ENCODE data around the gene ULK3. TPM values are rescaled to one million over a fixed set of nuclear protein-coding genes. Genes with fewer than 3 reads are reported as not detected.

ULK3 gene
- total and polyA plus RNA-seq, 2 of the 4 experiments (the other 2 are of a cell fraction): 11.8 to 22.7 TPM

DNA sequence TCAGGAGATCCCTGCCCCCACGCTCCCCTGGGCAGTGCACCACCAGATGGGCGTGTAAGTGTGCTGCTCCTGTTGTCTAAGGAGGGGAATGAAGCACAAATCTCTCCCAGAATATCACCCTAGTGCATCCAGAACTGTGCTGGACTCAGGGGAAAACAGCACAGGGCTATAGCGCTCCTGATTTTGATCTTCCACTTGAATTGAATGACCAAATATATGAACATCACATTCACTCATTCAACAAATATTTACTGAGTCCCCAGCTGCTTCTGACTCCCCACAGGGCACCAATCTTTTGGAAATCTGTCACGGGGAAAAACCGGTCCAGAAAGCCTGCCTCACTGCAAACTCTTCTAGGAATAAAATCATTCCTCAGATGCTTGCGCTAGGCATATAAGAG lies 14.1 kb downstream of the ULK3 start:
- POLR2A ChIA-PET (ENCODE audit: unreplicated experiment): interaction anchor here (0.6 kb wide), 1 partner anchor 153 kb away, joined by 13 read pairs; no protein-coding TSS in a partner anchor
- 20% methylated on average over 1 of the region's 6 CpGs; no CpG with 5 or more reads in 1 of the 2 experiments for whole genome bisulfite sequencing, 2 experiments (ENCODE audit: extremely low coverage in 2 of 2, insufficient read length in 1 of 2)
- CTCF ChIA-PET: interaction anchor here (1.1 kb wide), 1 partner anchor 11 kb away, joined by 8 read pairs; no protein-coding TSS in a partner anchor
- TF ChIP-seq MXI1 (IDR thresholded peaks at IDR 0.05; ENCODE audit: borderline replicate concordance, low read depth, low read length) (no peak), CEBPB (IDR thresholded peaks at IDR 0.05; ENCODE audit: low read depth, low read length) (no peak), MAZ (IDR thresholded peaks at IDR 0.05; ENCODE audit: borderline replicate concordance, low read depth, low read length) (no peak), CHD1 (IDR thresholded peaks at IDR 0.05; ENCODE audit: low read depth, low read length) (no peak), NFE2L2 (IDR thresholded peaks at IDR 0.05; ENCODE audit: low read depth, low read length) (no peak), POLR2A (IDR thresholded peaks at IDR 0.05; ENCODE audit: low read depth, low read length) (no peak), RCOR1 (IDR thresholded peaks at IDR 0.05; ENCODE audit: insufficient replicate concordance, low read length) (no peak), BHLHE40 (IDR thresholded peaks at IDR 0.05; ENCODE audit: low read depth, low read length) (no peak), RFX5 (IDR thresholded peaks at IDR 0.05; ENCODE audit: low read depth, low read length) (no peak), ELK1 (IDR thresholded peaks at IDR 0.05; ENCODE audit: borderline replicate concordance, low read depth, low read length) (no peak), USF2 (IDR thresholded peaks at IDR 0.05; ENCODE audit: low read depth, low read length) (no peak), FOS (IDR thresholded peaks at IDR 0.05; ENCODE audit: low read depth, low read length) (no peak), RAD21 (IDR thresholded peaks at IDR 0.05; ENCODE audit: low read length) (no peak), SMC3 (IDR thresholded peaks at IDR 0.05; ENCODE audit: low read depth, low read length) (no peak), MAFK (IDR thresholded peaks at IDR 0.05; ENCODE audit: low read depth, low read length) (no peak)
- TF ChIP-seq, protein P1, sequence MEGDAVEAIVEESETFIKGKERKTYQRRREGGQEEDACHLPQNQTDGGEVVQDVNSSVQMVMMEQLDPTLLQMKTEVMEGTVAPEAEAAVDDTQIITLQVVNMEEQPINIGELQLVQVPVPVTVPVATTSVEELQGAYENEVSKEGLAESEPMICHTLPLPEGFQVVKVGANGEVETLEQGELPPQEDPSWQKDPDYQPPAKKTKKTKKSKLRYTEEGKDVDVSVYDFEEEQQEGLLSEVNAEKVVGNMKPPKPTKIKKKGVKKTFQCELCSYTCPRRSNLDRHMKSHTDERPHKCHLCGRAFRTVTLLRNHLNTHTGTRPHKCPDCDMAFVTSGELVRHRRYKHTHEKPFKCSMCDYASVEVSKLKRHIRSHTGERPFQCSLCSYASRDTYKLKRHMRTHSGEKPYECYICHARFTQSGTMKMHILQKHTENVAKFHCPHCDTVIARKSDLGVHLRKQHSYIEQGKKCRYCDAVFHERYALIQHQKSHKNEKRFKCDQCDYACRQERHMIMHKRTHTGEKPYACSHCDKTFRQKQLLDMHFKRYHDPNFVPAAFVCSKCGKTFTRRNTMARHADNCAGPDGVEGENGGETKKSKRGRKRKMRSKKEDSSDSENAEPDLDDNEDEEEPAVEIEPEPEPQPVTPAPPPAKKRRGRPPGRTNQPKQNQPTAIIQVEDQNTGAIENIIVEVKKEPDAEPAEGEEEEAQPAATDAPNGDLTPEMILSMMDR (conservative IDR thresholded peaks at IDR 0.05; ENCODE audit: low read depth, low read length): no peak
- H4K8ac ChIP-seq (ENCODE audit: low read depth in 2 of 2, low read length in 2 of 2): no peak overlapping the region
- H4K91ac ChIP-seq (ENCODE audit: insufficient read depth, low read depth, low read length): no peak overlapping the region
- H3K56ac ChIP-seq (ENCODE audit: extremely low read depth, insufficient read depth, low read length): no peak overlapping the region
- H3K27me3 ChIP-seq (ENCODE audit: control insufficient read depth, insufficient read depth, low read length): peaks cover 47% of the 10 kb centered on the region
- in situ Hi-C loops (cut with MboI; ENCODE audit: low sequenced_read_pairs) (no loop called here), intact Hi-C loops (cut with micrococcal nuclease) (no loop called here), dilution Hi-C loops (cut with HindIII; ENCODE audit: low sequenced_read_pairs, unreplicated experiment) (no loop called here)
- no peak for ATAC-seq (ENCODE audit: low read depth)
- H4K5ac ChIP-seq (ENCODE audit: low read depth, low read length): no peak overlapping the region
- DNase-seq: no peak
- no peak overlapping the region for H2AK5ac ChIP-seq (ENCODE audit: low read depth, low read length)
- no peaks in the 10 kb centered on the region; the same call in 1 of the 2 replicates for H4K20me1 ChIP-seq (ENCODE audit: insufficient read depth, low read length)
- H3K4me3 ChIP-seq (ENCODE audit: insufficient read depth, low read depth, low read length): no peak overlapping the region
- H2AK9ac ChIP-seq (replicated peaks; ENCODE audit: low read depth, low read length, poor library complexity): no peak overlapping the region
- H2BK5ac ChIP-seq (ENCODE audit: low read depth, low read length, poor library complexity, severe bottlenecking): no peak overlapping the region
- H3K14ac ChIP-seq (replicated peaks; ENCODE audit: low read depth, low read length): no peak overlapping the region
- no TSS peak for BruUV-seq (replicated peaks)
- H3K9me1 ChIP-seq (ENCODE audit: insufficient read depth, low read length): no peaks in the 10 kb centered on the region
- no peak overlapping the region for H2BK120ac ChIP-seq (ENCODE audit: low read depth, low read length)
- no peak overlapping the region for H3K18ac ChIP-seq (ENCODE audit: low read depth, low read length)
- no peak overlapping the region for H3K9ac ChIP-seq (ENCODE audit: low read depth, low read length)
- no peak overlapping the region for H3K4ac ChIP-seq (ENCODE audit: low read depth, low read length)
- H2BK15ac ChIP-seq (ENCODE audit: low read depth, low read length): no peak overlapping the region
- H3K4me1 ChIP-seq (ENCODE audit: control insufficient read depth, insufficient read depth, low read length): no peaks in the 10 kb centered on the region
- H3K4me2 ChIP-seq (ENCODE audit: low read depth, low read length): no peak overlapping the region
- H3K23ac ChIP-seq (ENCODE audit: low read depth, low read length): no peak overlapping the region
- no peaks in the 10 kb centered on the region for H3K79me1 ChIP-seq (ENCODE audit: low read depth in 1 of 2, low read length in 2 of 2)
- no peaks in the 10 kb centered on the region for H3K36me3 ChIP-seq (ENCODE audit: control insufficient read depth, insufficient read depth, low read length)
- H2BK20ac ChIP-seq (ENCODE audit: low read depth, low read length): no peak overlapping the region
- no peak overlapping the region for H3K27ac ChIP-seq (ENCODE audit: insufficient read depth, low read length)
- no peaks in the 10 kb centered on the region for H3K9me3 ChIP-seq (ENCODE audit: control insufficient read depth, insufficient read depth, low read length)
- no peak overlapping the region for H2AFZ ChIP-seq (replicated peaks; ENCODE audit: low read length, poor library complexity)

All from IMR-90 (cell line).